Ovary (tissue), 3 donors: ENCODE results near the gene GALNTL6.

ENCODE experiments used
- CTCF ChIP-seq, 3 donors: fragments of 450-650 bp in 2 of 3; fragments of 200-600 bp in 1 of 3; IDR thresholded peaks; one replicate each; pipeline versions ENCODE4 v1.5.1 to v1.8.0; 2016 to 2022; ENCODE audit warnings: antibody characterized with exemption in 3 of 3, mild to moderate bottlenecking in 1 of 3
- EP300 ChIP-seq: sonication (generic); formaldehyde crosslinking; IDR thresholded peaks from one replicate; pipeline ENCODE4 v1.6.1; 2017; ENCODE audit warnings: antibody characterized with exemption
- POLR2A ChIP-seq: fragments of 450-650 bp; IDR thresholded peaks from one replicate; pipeline ENCODE4 v1.6.1; 2017; ENCODE audit warnings: antibody characterized with exemption, mild to moderate bottlenecking, moderate library complexity
- donor health status: DM: no; HTN: no; CAD: no.

GRCh38 chr4:172040766-172041165, 227.6 kb downstream of the GALNTL6 start:
- TF ChIP-seq CTCF (IDR thresholded peaks at IDR 0.05) = no peak
- TF ChIP-seq POLR2A = no peak
- TF ChIP-seq EP300 = no peak
